Activated T-helper 1 cell treated with anti-CD3 and anti-CD28 coated beads, Interleukin-2, amount 50 U/mL, for 16 hours (primary cell): ENCODE data around the gene HES7.

Experiments used
- DNase-seq, 2 donors: peaks; one replicate each; pipeline ENCODE4 v3.0.0-alpha.2; 2020; ENCODE audit warnings: low read depth in 1 of 2, low spot score in 1 of 2

HES7 gene

DNA sequence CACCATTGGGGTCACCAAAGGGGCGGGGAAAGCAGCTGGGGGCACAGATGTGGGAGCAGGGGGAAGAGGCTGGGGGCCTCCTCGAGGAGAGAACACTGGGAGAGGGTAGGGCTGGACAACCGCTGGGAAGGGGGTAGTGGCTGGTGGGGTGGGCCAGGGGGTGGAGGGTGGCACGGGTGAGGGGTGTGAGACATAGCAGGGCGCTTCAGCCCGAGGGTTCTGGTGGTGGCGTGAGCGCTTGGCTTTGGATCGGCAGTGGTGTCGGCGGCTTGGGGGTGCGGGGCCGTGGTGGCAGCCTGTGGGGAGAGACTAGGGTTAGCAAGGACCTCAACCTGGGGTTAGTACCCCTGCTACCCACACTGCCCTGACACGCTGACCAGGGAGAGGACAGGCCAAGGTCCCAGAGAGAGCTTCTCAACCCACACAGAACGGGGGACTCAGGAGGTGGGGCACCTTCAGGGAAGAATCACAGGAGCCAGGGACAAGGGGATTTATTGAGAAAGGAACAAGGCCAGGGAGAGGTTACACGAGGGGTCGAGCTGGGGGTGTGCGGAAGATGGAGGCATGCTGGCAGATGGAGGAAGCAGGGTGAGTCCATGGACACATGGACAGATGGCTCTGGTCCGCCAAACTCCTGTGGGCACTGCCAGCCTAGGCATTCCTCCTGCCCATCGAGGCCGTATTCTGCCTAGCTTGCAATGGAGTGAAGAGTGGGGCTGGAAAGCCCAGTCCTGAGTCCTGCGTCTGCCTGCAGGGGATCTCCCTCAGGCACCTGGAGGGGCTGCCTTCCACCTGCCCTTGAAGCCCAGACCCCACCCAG is 19.9 kb upstream of the HES7 start:
- DNase-seq, result no peak

- no peak for DNase-seq
Observed at GRCh38 chr17:8142887-8143580, 19.1 kb upstream of the HES7 start.

DNA sequence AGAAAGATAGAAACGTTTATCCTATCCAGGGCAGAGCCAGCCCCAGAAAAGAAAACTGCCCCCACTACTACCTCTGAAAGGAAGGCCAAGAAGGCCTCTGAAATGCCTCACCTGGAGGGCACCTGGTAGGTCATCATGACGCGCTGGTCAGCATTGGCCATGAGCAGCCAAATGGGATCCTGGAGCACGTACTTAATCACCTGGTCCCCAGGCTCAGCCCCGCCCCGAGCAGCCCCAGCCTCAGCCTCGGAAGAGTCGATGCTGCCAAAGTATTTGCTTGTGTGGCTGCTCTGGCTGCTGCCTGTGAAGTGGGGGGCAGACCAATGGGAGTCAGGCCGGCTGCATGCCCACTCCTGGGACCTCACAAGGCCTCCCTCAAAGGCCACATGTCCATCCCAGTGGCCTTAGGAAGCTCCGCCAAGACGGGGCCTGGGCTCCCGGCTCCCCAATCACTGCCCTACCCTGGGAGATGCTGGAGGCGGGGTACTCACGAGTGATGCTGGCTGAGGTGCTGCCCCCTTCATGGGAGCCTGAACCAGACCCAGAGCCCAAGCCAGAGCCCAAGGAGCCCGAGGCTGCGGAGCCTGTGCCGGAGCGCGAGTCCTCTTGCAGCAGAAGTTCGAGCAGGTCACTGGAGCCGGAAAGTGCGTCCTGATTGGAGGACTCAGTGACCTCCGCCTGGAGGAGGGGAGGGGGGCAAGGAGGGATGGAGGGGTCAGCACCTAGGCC is 18.4 kb upstream of the HES7 start:
- DNase-seq, result no peak

DNA sequence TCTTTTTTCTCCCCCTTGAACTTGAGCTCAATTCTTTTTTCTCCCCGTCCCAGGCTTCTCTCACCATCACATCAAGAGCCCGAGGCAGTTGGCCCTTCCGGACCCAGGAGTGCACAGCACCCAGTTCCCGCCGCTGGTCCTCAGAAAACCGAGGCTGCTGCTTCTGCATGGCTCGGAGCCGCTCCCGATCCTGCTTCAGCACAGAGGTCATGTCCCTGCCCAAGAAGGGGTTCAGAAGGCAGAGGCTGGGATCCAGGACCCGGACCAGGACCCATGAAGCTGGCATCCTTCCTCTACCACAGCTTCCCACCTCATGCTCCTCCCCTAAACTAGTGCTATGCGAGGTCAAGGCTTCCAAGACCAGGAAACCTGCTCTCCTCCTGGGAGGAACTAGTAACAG is 17.8 kb upstream of the HES7 start:
- no peak for DNase-seq

GRCh38 chr17:8141045-8141444 is 17.1 kb upstream of the HES7 start:
- no peak for DNase-seq

- no peak for DNase-seq
Observed at GRCh38 chr17:8140065-8141029, 16.4 kb upstream of the HES7 start.

- DNase-seq, result peak; percentile 92
Observed at GRCh38 chr17:8138672-8139371, 14.9 kb upstream of the HES7 start.

- DNase-seq, result no peak
Observed at GRCh38 chr17:8138374-8138671, 14.4 kb upstream of the HES7 start.

DNA sequence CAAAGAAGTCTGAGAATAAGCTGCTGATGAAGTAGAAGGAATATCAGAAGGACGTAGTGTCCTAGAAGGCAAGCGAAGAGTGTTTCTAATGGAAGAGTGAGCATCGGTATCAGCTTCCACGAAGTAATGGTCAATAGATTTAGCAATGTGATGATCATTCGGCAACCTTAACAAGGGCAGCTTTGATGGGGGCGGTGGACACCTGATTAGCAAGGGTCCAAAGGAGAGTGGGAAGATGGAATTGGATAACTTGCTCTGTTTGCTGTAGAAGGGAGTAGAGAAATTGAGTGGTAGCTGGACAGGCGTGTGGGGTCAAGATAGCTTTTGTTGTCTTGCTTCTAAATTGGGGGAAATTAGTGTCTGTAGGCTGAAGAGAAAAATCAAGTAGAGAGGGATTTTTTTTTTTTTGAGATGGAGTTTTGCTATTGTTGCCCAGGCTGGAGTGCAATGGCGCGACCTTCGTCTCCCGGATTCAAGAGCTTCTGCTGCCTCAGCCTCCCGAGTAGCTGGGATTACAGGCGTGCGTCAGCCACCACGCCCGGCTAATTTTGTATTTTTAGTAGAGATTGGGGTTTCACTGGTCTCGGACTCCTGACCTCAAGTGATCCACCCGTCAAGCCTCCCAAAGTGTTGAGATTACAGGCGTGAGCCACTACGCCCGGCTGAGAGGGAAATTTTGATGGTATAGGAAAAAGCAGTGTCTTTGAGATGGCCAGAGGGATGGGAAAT is 13.9 kb upstream of the HES7 start:
- no peak for DNase-seq

DNA sequence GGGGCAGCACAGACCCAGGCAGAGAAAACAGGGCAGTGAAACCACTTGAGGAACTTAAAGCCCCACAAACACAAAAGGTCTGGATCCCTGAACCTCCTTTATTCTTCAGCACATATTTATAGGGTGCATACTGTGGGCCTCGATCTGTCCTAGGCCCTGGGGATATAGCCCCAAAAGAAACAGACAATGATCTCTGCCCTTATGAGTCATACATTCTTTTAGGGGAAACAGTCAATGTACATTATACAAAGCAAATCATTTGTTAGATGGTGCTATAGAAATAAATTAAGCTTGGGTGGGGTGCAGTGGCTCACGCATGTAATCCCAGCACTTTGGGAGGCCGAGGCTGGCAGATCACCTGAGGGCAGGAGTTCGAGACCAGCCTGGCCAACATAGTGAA is 10.0 kb upstream of the HES7 start:
- DNase-seq, result no peak

DNA sequence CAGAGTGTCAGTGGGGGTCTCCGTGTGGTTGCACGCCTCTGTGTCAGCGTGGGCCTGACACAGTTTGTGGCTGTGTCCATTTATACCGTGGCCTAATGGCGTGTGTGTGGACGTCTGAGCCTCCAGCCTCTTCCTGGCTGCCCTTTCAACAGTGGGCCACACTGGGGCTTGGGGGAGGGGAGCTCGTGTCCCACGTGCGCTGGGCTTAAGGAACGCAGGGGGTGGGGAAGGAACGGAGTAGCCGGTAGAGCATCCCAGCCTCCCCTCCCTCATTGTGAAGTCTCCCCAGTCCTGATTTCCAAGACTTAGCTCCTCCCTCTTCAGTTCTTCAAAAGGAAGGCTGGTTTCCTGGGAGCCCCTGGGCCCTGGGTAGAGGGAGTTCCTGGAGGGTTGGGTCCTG is 9.5 kb upstream of the HES7 start:
- DNase-seq, result no peak

- no peak for DNase-seq
Observed at GRCh38 chr17:8131844-8132441, 8.0 kb upstream of the HES7 start.

GRCh38 chr17:8128125-8128784 is 4.3 kb upstream of the HES7 start:
- DNase-seq, result no peak

DNA sequence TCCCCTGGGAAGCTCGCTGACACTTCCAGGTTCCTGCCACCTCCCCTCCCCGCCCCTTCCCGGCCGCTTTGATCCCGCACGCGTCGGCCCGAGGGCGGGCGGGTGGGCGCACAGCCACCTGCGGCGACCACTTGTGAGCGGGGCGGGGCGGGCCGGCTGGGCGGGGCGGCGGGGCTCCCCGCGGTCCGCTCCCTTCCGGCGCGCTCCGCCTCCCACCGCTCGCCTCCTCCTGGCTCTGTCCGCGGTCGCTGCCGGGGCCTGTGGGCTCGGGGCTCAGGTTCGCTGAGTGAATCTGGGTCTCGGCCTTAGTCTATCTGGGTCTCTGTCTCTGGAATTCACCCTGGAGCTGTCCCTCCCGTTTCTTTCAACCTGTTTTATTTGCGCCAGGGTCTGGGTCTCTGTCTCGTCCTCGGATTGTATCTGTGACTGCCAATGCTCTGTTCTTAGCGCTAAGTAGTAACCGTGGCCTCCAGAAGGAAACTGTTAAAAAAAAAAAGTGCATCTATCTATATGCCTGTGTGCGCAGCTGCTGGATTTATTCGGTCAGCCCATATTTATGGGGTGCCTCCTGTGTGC is 2.7 kb upstream of the HES7 start:
- DNase-seq, result no peak

DNA sequence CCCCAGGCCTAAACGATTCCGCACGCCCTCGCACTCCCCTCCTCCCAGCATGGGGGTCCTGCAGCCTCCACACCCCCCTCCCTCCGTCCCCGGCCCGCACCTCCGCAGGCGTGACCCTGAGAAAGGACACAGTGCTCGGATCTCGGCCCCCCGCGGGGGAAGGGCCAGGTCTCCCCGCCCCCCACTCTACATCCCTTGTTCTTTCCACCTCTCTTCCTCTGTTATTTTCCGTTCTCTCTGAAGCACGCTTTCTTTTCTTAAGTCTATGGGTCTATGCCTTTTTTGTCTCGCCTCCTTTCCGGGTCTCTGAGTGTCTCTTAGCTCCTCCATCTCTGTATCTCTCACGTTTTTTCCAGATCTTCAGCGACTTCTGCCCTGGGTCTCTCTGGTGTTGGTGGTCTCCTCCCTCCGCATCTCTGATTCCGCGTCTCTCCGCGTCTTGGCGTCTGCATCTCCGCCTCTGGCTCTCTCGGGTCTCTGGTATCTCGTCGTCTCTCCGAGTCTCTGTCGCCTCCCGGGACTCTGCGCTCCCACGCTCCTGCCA is 2.1 kb upstream of the HES7 start:
- no peak for DNase-seq

DNA sequence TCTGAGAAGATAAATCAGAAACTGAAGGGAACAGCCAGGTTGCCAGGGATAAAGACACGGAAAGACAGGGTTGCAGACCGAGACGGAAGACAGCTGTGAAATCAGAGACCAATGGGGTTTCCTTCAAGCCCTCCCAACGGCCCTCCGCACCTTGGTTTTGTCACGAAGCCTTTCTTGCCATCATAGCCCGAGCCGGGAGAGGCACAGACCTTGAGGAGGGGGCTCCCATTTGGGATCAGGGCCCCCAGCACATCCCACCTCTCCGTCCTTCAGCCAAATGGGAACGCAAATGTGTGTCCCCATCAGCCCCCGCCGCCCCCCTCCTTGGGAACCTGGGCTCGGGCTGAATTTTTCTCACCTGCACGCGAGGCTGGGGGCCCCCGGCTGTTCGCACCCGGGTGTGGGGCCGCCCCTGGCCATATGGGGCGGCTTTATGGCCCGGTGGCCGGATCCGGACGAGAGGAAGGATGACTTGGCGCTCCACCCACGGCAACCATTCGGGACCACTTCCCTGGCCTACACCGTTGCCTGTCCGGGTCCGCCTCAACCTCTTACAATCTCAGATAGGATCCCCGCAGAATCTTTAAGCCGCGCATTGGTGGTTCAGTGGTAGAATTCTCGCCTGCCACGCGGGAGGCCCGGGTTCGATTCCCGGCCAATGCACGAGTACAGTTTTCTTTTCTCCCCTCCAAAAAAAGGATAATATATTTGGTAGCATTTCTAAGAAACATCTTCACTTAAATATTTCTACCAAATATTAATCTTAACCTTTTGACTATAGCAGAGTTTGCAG is 1.4 kb upstream of the HES7 start:
- DNase-seq, result peak; percentile 78 to 80

DNA sequence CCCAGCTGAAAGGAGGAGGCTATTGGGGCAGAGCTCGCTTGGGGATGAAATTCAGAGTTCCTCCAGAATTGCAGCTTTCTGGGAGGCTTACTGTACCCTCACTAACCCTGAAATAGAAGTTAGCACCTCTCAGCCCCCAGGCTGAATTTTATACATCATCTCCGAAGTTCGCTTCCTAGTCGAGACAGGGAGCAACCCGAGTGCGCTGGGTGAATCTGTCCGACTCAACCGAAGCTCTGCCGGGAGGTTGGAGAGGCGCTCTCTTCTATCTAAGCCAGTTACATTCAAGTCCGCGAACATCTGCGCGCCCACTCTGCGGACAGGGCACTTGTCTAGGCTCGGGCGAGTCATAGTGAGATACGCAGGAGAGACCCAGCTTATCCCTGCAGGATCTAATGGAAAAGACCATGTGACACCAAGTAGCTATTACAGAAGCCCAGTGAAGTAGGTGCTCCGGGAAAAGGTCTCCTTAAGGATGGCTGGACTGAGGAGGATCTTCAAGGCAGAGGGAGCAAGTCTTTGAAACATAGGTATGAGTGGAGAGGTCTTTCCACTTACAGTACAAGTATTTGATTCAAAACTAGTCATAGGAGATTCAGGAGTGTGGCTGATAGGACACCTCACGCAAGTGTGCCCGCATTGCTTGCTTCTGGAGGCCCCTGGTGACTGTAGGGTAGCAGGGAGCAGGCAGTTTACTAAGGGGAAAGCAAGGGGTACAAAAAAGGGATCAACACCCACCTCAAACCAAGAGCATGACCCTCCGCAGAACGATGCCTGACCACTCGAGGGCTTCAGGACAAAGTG is 646 bp upstream of the HES7 start:
- no peak for DNase-seq
